Esophagus (tissue), 2 donors: ENCODE data around the gene TWNK. TPM values are rescaled to one million over a fixed set of nuclear protein-coding genes. Genes with fewer than 3 reads are reported as not detected.

Source experiments
- H3K27ac ChIP-seq, 2 donors: one replicate each; pipeline ENCODE4 v1.5.1; 2013; ENCODE audit warnings: low read depth in 2 of 2, mild to moderate bottlenecking in 2 of 2, inconsistent platforms in 1 of 2, low read length in 1 of 2, moderate library complexity in 1 of 2
- H3K27me3 ChIP-seq, 2 donors: one replicate each; pipeline ENCODE4 v1.6.1; 2013; ENCODE audit warnings: low read length in 2 of 2, control low read depth in 1 of 2, mild to moderate bottlenecking in 1 of 2; ENCODE audit not compliant: insufficient read depth in 2 of 2, control insufficient read depth in 1 of 2
- H3K36me3 ChIP-seq, 2 donors: one replicate each; pipeline ENCODE4 v1.6.1; 2013; ENCODE audit warnings: low read length in 1 of 2; ENCODE audit not compliant: control insufficient read depth in 2 of 2, insufficient read depth in 2 of 2
- H3K4me1 ChIP-seq, 2 donors: one replicate each; pipeline ENCODE4 v1.6.1; 2013; ENCODE audit warnings: low read length in 1 of 2; ENCODE audit not compliant: control insufficient read depth in 2 of 2, insufficient read depth in 2 of 2
- H3K4me3 ChIP-seq, 2 donors: one replicate each; pipeline ENCODE4 v1.5.1; 2013; ENCODE audit warnings: low read length in 2 of 2, mild to moderate bottlenecking in 2 of 2, low read depth in 1 of 2, moderate library complexity in 1 of 2
- H3K9me3 ChIP-seq, 2 donors: one replicate each; pipeline ENCODE4 v1.6.1; 2013; ENCODE audit warnings: mild to moderate bottlenecking in 2 of 2, low read depth in 1 of 2, low read length in 1 of 2, moderate library complexity in 1 of 2; ENCODE audit not compliant: control insufficient read depth in 2 of 2, insufficient read depth in 1 of 2
- WGBS, 2 donors: extraction: QIAGEN DNeasy Blood & Tissue Kit; methylation state at CpG; one replicate each; pipeline ENCODE4 v1.1.7; 2013; 5-methylcytosine and 5-hydroxymethylcytosine counted together
- polyA plus RNA-seq, 2 donors: library from polyadenylated mRNA; stranded (reverse); fragments of 200-250 nt; gene quantifications; one replicate each; pipeline ENCODE4 v1.2.3, GENCODE V29; 2013
- donor health status: healthy with polysubstance abuse.
- donor health status: Bipolar disorder and iron deficiency.

Gene TWNK
- polyA plus RNA-seq, 2 donors: 3.6 to 7.1 TPM

DNA sequence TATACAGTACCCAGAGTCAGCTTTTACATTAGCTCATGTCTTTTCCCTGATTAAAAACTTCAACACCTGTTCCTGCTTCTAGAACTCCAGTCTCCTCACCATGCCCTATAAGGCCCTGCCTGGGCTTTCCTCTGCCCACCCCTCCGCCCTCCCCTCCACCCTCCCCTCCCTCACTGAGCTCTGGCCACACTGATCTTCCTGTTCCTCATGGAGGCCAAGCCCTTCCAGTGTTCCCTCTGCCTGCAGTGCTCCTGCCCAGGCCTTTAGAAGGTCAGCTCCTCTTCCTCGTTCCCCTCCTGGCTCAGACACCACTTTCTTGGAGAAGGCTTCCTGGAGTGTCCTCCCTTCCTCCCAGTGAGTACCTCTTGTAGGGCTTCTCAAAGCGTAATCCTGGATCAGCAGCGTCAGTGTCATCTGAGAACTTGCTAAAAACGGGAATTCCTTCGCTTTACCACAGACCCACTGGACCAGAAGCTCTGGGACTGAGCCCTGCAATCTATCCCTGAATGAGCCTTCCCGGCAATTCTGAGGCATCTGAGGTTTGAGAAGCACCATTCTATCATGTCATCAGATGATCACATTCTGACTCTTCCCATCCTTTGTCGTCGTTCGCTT is 39.9 kb downstream of the TWNK start:
- no peaks in the 10 kb centered on the region for H3K27me3 ChIP-seq
- 78 to 85% methylated on average over 10 of the region's 10 CpGs for WGBS, 2 donors
- peaks cover 0 to 6% of the 10 kb centered on the region in 2 donors for H3K4me1 ChIP-seq

DNA sequence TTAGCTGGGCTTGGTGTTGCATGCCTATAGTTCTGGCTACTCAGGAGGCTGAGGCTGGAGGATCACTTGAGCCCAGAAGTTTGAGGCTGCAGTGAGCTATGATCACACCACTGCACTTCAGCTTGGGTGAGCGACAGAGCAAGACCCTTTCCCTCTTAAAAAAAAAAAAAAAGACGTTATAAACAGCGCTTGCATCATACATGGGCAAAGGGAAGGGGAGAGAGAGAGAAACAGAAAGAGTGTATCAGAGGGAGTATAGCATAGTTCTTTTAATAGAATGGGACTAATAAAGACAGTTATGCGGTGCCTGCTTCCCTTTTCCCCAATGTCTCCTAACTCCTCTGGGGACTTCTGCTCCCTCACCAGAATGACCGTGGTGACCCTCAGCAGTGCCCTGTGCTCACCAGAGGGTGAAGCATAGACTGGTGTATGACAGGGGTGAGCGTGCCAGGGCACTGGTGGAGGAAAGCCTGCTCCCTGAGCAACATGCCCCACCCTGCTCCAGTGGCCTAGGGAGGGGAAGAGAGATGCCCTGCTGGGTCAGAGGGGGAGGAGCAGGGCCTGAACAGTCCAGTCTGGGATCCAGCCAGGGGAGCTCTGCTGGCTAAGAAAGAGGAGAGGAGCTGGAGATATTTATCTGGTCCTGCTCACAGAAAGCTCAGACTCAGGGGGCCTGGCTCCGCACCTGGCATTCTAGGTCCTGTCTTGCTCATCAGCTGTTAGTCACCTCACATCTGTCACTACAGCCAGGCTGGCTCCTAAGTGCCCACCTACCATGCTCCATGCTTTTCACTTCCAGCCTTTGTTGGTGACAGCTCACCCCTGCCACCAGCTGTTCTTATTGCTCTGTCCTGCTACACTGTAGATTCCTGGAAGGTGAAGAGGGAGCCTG is 41.3 kb downstream of the TWNK start:
- Histone ChIP-seq H3K27me3 (no peaks in the 10 kb centered on the region), H3K9me3 (no peaks in the 10 kb centered on the region), H3K36me3 (no peaks in the 10 kb centered on the region), H3K4me1 (peaks cover 3 to 11% of the 10 kb centered on the region in 2 donors), H3K4me3 (no peak overlapping the region), H3K27ac (no peak overlapping the region)
- WGBS, 2 donors: 73 to 74% methylated on average over 7 of the region's 7 CpGs

More for the DNA sequence above, 39.9 kb downstream of the TWNK start:
- Histone ChIP-seq H3K27ac (no peak overlapping the region), H3K4me3 (no peak overlapping the region), H3K36me3 (no peaks in the 10 kb centered on the region), H3K9me3 (no peaks in the 10 kb centered on the region)

DNA sequence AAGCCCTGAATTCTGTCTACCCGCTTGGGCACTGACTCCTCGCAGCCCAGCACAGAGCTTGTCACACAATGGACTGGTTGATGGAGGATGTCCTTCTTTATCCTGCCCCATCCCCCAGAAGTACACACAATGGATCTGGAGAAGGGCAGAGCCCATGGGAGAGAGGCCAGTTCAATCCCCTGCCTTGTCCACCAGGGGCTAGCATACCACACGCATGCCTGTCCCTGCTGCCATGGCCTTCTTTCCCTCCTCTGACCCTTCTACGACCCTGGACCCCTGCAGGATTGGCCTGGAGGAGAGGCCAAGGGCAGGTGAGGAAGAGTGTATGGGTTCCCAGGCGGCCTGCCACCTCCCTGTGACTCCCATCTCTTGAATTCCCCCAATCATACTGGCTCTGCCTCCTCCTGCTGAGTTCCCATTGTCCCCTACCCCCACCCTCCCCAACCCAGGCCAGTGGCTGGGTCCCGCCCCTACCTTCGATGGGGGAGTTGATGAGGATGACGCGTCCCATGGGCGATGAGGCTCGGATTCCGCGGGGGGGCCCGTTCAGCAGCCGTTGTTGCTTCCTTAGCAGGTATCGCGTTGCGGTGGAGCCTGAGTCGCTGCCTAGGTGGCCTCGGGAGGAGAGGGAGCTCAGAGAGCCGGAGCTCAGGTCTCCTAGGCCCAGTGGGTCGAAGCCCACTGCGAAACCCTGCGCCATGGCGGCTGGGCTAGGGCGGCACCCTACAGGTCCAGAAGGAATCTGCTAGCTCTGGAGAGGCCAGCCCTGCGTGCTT is 42.4 kb downstream of the TWNK start:
- H3K27ac ChIP-seq: no peak overlapping the region
- no peaks in the 10 kb centered on the region for H3K9me3 ChIP-seq
- WGBS, 2 donors: 59 to 60% methylated on average over 26 to 27 of the region's 27 CpGs
- peaks cover 3 to 11% of the 10 kb centered on the region in 2 donors for H3K4me1 ChIP-seq
- H3K36me3 ChIP-seq: no peaks in the 10 kb centered on the region
- no peak overlapping the region for H3K4me3 ChIP-seq
- H3K27me3 ChIP-seq: no peaks in the 10 kb centered on the region

DNA sequence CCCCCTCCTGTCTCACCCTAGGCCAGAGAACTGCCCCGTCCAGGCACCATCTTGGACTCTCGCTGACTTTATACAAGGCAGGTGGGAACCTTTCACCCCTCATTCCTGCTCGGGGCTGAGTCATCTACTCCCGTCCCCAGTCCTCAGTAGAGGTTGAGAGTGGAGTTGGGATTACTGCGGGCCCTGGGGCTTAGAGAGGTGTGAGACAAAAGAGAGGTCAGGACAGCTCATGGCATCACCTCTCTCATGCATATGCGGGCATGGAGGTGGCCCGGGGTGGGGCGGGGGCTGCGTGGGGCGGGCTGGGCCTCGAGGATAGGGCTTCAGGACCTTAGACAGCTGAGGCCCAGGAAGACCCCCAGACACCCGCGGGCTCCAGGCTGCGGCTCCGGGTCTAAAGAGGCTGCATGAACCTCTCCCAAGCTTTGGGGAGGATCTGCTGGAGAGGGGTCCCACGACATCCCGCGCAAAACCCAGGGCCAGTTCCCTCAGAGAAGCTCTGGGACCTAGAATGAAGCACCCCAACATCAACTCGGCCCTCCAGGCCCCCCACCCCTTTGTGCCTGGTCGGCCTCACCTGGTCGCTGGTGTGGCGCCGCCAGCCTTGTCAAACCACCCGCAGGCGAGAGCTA is 43.3 kb downstream of the TWNK start:
- Histone ChIP-seq H3K36me3 (peaks cover 3 to 4% of the 10 kb centered on the region in 2 donors), H3K9me3 (no peaks in the 10 kb centered on the region), H3K27ac (peak overlapping the region in 1 of 2 donors; percentile 45), H3K27me3 (no peaks in the 10 kb centered on the region), H3K4me1 (peaks cover 3 to 11% of the 10 kb centered on the region in 2 donors), H3K4me3 (peak overlapping the region; percentile 63)
- 9 to 10% methylated on average over 19 to 25 of the region's 25 CpGs for WGBS, 2 donors

DNA sequence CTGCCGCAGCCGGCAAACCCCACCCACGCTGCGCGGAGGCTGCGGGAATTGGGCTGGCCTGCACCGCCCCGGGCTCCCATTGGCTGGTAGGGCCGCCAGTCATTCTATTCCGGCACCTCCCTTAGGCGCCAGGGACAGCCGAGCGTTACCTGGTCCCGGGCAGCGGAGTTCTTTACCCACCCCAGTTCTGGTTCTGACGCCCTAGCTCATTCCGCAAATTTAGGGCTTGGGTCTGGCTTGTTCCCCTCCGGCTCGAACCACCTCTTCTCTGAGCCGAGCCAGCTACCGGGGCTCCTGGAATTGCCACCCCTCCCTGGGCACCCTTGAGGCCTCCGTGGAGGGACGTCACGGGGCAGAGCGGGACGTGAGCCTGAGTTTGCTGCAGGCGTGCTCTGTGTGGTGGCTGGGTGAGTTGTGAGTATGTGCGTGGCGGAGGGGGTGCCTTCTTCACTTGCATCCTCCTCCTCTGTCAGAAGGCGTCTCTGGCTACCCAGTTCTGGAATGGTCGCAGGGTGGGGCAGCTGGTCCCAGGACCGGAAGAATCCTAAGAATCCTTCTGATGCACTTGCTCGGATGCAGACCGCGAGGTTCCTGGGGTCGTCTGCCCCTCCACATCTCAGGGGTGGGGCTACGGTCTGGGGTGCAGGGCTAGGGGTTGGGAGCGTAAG is 43.9 kb downstream of the TWNK start, which contains the start of the genes PDZD7 and SFXN3:
PDZD7 (minus strand) TSS at position 2 of the 668 bp plus-strand sequence. CDS start 910 bp downstream, outside the sequence.
SFXN3 (plus strand) TSS at position 107 of the 668 bp plus-strand sequence. CDS start 3,461 bp downstream, outside the sequence.
- Histone ChIP-seq H3K36me3 (peaks cover 3 to 9% of the 10 kb centered on the region in 2 donors), H3K27ac (peak within 1 kb of the TSS; percentile 91 to 96), H3K4me3 (peak within 1 kb of the TSS; percentile 63), H3K27me3 (no peaks in the 10 kb centered on the region), H3K4me1 (peaks cover 3 to 11% of the 10 kb centered on the region in 2 donors), H3K9me3 (no peaks in the 10 kb centered on the region)
- WGBS, 2 donors: 0% methylated on average over 38 of the region's 38 CpGs

DNA sequence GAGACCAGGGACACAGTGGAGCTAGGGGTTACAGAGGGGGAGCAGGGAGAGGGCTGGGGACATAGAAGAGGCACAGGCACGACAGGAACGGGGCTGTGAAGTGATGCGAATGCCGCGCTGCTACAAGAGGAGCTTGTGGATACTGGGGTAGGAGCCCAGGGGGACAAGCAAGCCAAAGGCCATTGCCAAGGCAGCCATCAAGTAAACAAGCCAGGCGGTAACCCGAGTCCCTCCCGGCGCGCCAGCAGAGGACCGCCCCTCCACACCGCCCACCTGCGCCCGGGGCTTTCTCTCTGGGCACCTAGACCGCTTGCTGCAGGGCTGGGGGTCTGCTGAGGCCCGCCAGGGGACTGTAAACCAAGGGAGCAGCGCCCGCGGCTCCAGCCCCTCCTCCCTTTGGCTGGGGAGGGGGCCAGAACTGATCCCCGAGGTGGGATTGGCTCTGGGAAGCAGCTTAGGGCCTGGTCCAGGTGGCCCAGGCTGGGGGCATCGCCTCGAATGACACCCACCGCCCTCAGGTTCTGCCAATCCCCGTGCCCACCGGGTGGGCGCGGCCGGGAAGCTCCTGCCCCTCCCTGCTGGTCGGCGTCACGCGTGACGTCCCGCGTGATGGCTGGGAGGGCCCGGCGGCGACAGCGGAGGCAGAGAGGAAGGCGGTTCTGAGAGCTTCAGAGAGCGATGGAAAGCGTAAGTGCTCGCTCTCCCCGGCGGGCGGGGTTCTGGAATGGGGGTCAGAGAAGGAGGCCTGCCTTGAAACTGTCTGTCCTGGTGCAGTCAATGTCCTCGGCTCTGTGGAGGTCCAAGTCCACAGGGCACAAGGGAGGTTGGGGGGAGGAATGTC is 44.7 kb downstream of the TWNK start:
- Histone ChIP-seq H3K36me3 (peaks cover 3 to 9% of the 10 kb centered on the region in 2 donors), H3K27ac (peak overlapping the region; percentile 91 to 96), H3K27me3 (no peaks in the 10 kb centered on the region), H3K4me1 (peaks cover 3 to 11% of the 10 kb centered on the region in 2 donors), H3K4me3 (peak overlapping the region; percentile 63), H3K9me3 (no peaks in the 10 kb centered on the region)
- WGBS, 2 donors: 0 to 2% methylated on average over 44 to 47 of the region's 47 CpGs

DNA sequence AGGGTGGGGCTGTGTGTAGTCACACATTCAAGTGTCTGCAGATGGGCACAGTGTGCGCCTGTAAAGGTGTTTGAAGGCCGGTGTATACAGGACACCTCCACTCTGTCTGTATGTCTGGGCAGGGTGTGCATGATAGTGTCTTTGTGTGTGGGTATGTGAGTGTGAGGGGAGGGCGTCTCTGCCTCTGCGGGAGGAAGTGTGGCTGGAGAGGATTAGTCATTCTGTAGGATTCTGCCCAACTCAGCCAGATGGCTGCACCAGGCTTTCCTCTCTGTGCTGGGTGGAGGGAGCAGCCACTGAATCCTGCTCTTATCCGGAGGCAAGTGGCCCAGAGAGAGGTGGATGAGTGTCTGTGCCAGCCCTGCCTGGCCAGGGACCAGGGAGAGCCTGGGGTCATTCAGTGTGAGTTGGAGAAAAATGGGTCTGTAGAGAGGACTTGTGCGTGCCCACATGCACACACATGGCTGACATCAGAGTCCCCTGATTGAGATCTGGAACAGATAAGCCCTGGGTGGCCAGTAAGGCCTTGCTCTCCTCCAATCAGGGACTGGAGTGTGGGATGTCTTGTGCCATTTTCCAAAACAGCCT is 45.4 kb downstream of the TWNK start:
- Histone ChIP-seq H3K9me3 (no peaks in the 10 kb centered on the region), H3K4me3 (peak overlapping the region; percentile 63), H3K36me3 (peaks cover 5 to 13% of the 10 kb centered on the region in 2 donors), H3K4me1 (peaks cover 3 to 11% of the 10 kb centered on the region in 2 donors), H3K27me3 (no peaks in the 10 kb centered on the region), H3K27ac (peak overlapping the region; percentile 91 to 96)
- WGBS, 2 donors: 6 to 7% methylated on average over 6 of the region's 6 CpGs

DNA sequence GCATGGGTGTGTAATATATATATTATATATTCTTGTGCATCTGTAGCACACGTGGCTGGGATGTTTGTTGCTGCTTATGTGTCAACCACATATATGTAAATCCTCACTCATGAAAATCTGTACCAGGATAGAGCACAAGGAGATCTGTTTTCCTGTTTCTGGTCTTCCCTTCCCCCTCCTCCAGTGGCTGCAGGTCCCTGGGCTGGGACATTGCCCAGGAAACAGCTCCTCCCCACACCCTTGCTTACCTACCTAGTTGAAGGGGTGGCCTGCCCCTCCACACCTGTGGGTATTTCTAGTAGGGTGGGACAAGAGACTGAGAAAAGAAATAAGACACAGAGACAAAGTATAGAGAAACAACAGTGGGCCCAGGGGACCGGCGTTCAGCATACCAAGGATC is 45.9 kb downstream of the TWNK start:
- no peak overlapping the region for H3K27ac ChIP-seq
- WGBS, 2 donors: 58 to 73% methylated on average over 3 of the region's 3 CpGs
- peaks cover 7 to 18% of the 10 kb centered on the region in 2 donors for H3K36me3 ChIP-seq
- H3K9me3 ChIP-seq: no peaks in the 10 kb centered on the region
- no peak overlapping the region for H3K4me3 ChIP-seq
- no peaks in the 10 kb centered on the region for H3K27me3 ChIP-seq
- H3K4me1 ChIP-seq: peaks cover 3 to 11% of the 10 kb centered on the region in 2 donors
